ENCODE results near the gene OR5D13. TPM values are rescaled to one million over a fixed set of nuclear protein-coding genes. Genes with fewer than 3 reads are reported as not detected.

The OR5D13 gene
- not detected in 2 replicates for total RNA-seq

DNA sequence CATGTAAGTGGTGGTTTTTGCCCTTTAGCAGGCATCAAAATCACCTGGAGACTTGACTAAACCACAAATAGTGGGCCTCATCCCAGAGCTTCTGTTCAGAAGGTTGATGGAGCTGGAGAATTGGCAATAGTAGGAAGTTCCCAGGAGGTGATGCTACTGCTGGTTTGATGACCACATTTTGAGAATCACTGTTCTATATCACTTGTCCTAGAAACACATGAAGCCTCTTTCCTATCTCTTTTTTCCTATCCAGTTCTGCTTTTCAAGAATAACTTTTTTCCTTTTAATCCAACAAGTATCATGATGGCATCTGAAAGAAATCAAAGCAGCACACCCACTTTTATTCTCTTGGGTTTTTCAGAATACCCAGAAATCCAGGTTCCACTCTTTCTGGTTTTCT lies at the start of gene OR5D13:
OR5D13 (plus strand) TSS at position 301 of the 400 bp plus-strand sequence; CDS start at position 301, 0 bp downstream.
- DNase-seq (ENCODE audit: low read depth), result no peak
- FAIRE-seq, result no peak

GRCh38 chr11:55726715-55727324 lies 46.4 kb upstream of the OR5D13 start:
- Histone ChIP-seq H3K36me3 (ENCODE audit: control insufficient read depth, insufficient read depth, low read length) (no peaks in the 10 kb centered on the region), H3K27me3 (ENCODE audit: control insufficient read depth, insufficient read depth, low read length) (no peaks in the 10 kb centered on the region), H3K4me3 (ENCODE audit: low read depth, low read length) (no peak overlapping the region)
- no peak for DNase-seq (ENCODE audit: low read depth)
- no peak for FAIRE-seq
- TF ChIP-seq CTCF (IDR thresholded peaks at IDR 0.05; ENCODE audit: insufficient read depth, low read length, severe bottlenecking), result no peak

More for the DNA sequence above, at the start of gene OR5D13:
- H3K36me3 ChIP-seq (ENCODE audit: control insufficient read depth, insufficient read depth, low read length), result no peaks in the 10 kb centered on the region
- H3K27me3 ChIP-seq (ENCODE audit: control insufficient read depth, insufficient read depth, low read length), result no peaks in the 10 kb centered on the region
- no peak for TF ChIP-seq CTCF (IDR thresholded peaks at IDR 0.05; ENCODE audit: insufficient read depth, low read length, severe bottlenecking)
- H3K4me3 ChIP-seq (ENCODE audit: low read depth, low read length), result no peak within 1 kb of the TSS

GRCh38 chr11:55732936-55733335 lies 40.3 kb upstream of the OR5D13 start:
- FAIRE-seq (no peak), DNase-seq (ENCODE audit: low read depth) (no peak)
- H3K4me3 ChIP-seq (ENCODE audit: low read depth, low read length), result no peak overlapping the region
- TF ChIP-seq CTCF (IDR thresholded peaks at IDR 0.05; ENCODE audit: insufficient read depth, low read length, severe bottlenecking), result no peak
- H3K36me3 ChIP-seq (ENCODE audit: control insufficient read depth, insufficient read depth, low read length), result no peaks in the 10 kb centered on the region
- H3K27me3 ChIP-seq (ENCODE audit: control insufficient read depth, insufficient read depth, low read length), result no peaks in the 10 kb centered on the region

- DNase-seq (ENCODE audit: low read depth), result no peak
- H3K27me3 ChIP-seq (ENCODE audit: control insufficient read depth, insufficient read depth, low read length), result no peaks in the 10 kb centered on the region
- no peaks in the 10 kb centered on the region for H3K36me3 ChIP-seq (ENCODE audit: control insufficient read depth, insufficient read depth, low read length)
- TF ChIP-seq CTCF (IDR thresholded peaks at IDR 0.05; ENCODE audit: insufficient read depth, low read length, severe bottlenecking), result no peak
- no peak for FAIRE-seq
- H3K4me3 ChIP-seq (ENCODE audit: low read depth, low read length), result no peak overlapping the region
Observed at GRCh38 chr11:55791606-55792005, 18.4 kb downstream of the OR5D13 start.

- DNase-seq (ENCODE audit: low read depth) (no peak), FAIRE-seq (no peak)
- H3K36me3 ChIP-seq (ENCODE audit: control insufficient read depth, insufficient read depth, low read length), result no peaks in the 10 kb centered on the region
- no peak for TF ChIP-seq CTCF (IDR thresholded peaks at IDR 0.05; ENCODE audit: insufficient read depth, low read length, severe bottlenecking)
- no peak overlapping the region for H3K4me3 ChIP-seq (ENCODE audit: low read depth, low read length)
- no peaks in the 10 kb centered on the region for H3K27me3 ChIP-seq (ENCODE audit: control insufficient read depth, insufficient read depth, low read length)
Observed at GRCh38 chr11:55793321-55793720, 20.1 kb downstream of the OR5D13 start.

DNA sequence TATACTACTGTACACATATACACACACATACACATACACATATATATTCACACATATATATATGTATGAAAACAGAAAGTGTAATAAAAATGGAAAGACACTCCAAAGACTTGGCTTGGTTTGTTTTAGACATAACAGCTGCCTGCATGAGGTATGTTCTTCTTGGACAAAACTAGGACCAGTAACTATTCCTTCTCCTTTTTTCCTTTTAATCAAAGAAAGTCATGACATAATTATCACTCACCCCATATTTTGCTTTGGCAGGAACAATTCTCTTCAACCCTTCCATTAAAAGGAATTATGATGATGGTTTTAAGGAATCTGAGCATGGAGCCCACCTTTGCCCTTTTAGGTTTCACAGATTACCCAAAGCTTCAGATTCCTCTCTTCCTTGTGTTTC lies 22.0 kb downstream of the OR5D13 start, which contains the start of gene OR5D14:
OR5D14 (plus strand) TSS at position 301 of the 400 bp plus-strand sequence; CDS start at position 301, 0 bp downstream.
- FAIRE-seq (no peak), DNase-seq (ENCODE audit: low read depth) (no peak)
- H3K27me3 ChIP-seq (ENCODE audit: control insufficient read depth, insufficient read depth, low read length), result no peaks in the 10 kb centered on the region
- no peaks in the 10 kb centered on the region for H3K36me3 ChIP-seq (ENCODE audit: control insufficient read depth, insufficient read depth, low read length)
- no peak within 1 kb of the TSS for H3K4me3 ChIP-seq (ENCODE audit: low read depth, low read length)
- no peak for TF ChIP-seq CTCF (IDR thresholded peaks at IDR 0.05; ENCODE audit: insufficient read depth, low read length, severe bottlenecking)
